ENCODE data around the gene RNU7-1.

GRCh38 chr12:6963016-6963731 is 19.6 kb downstream of the RNU7-1 start:
- TF ChIP-seq, protein P1, sequence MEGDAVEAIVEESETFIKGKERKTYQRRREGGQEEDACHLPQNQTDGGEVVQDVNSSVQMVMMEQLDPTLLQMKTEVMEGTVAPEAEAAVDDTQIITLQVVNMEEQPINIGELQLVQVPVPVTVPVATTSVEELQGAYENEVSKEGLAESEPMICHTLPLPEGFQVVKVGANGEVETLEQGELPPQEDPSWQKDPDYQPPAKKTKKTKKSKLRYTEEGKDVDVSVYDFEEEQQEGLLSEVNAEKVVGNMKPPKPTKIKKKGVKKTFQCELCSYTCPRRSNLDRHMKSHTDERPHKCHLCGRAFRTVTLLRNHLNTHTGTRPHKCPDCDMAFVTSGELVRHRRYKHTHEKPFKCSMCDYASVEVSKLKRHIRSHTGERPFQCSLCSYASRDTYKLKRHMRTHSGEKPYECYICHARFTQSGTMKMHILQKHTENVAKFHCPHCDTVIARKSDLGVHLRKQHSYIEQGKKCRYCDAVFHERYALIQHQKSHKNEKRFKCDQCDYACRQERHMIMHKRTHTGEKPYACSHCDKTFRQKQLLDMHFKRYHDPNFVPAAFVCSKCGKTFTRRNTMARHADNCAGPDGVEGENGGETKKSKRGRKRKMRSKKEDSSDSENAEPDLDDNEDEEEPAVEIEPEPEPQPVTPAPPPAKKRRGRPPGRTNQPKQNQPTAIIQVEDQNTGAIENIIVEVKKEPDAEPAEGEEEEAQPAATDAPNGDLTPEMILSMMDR (IDR thresholded peaks at IDR 0.05): no peak
- no peak for TF ChIP-seq POLR2A (IDR thresholded peaks at IDR 0.05)
